PC-3 (cell line): ENCODE measurements around the gene DLL3. TPM values are rescaled to one million over a fixed set of nuclear protein-coding genes. Genes with fewer than 3 reads are reported as not detected.

Source experiments
- ATAC-seq: fragments of 200-7000 bp; cut with Tn5 transposase; 2 replicates; pipeline ENCODE4 v1.9.1; 2020; ENCODE audit warnings: mild to moderate bottlenecking, moderate library complexity
- BruUV-seq: library from RNA; stranded (reverse); fragments of 400-500 nt; replicated peaks from 2 replicates; lab custom pipeline; 2021; lab: Mats Ljungman, UMichigan
- CTCF ChIA-PET: fragments of 300-600 bp; sonication (Branson Sonifier 250); formaldehyde crosslinking; loops from one replicate; lab custom pipeline; 2022; ENCODE audit warnings: antibody characterized with exemption; lab: Charles Lee
- POLR2A ChIA-PET: fragments of 300-600 bp; sonication (Branson Sonifier 250); formaldehyde crosslinking; loops from one replicate; lab custom pipeline; 2022; ENCODE audit warnings: antibody characterized with exemption; ENCODE audit not compliant: unreplicated experiment; lab: Charles Lee
- DNase-seq: peaks from one replicate; pipeline ENCODE4 v3.0.0-alpha.2; 2015
- H2AFZ ChIP-seq: fragments of 300-600 bp; sonication (generic); 2 replicates; pipeline ENCODE4 v1.6.0; 2016; ENCODE audit warnings: antibody characterized with exemption, low read length
- H3F3A ChIP-seq: fragments of 300-600 bp; sonication (generic); one replicate; pipeline ENCODE4 v1.6.0; 2017; ENCODE audit warnings: antibody characterized with exemption, low read length, control low read depth, mild to moderate bottlenecking; ENCODE audit not compliant: unreplicated experiment
- H3K27ac ChIP-seq: fragments of 300-600 bp; sonication (generic); 2 replicates; pipeline ENCODE4 v1.5.1; 2016; ENCODE audit warnings: mild to moderate bottlenecking, low read length
- H3K27me3 ChIP-seq: fragments of 300-600 bp; sonication (generic); 2 replicates; pipeline ENCODE4 v1.6.1; 2016; ENCODE audit warnings: low read length, mixed read lengths
- H3K36me3 ChIP-seq: fragments of 300-600 bp; sonication (generic); 2 replicates; pipeline ENCODE4 v1.6.1; 2016; ENCODE audit warnings: low read depth, mixed run types, low read length, mixed read lengths
- H3K4me1 ChIP-seq: fragments of 300-600 bp; sonication (generic); 2 replicates; pipeline ENCODE4 v1.5.1; 2016; ENCODE audit warnings: low read length; ENCODE audit not compliant: insufficient read depth
- H3K4me2 ChIP-seq: fragments of 300-600 bp; sonication (generic); 2 replicates; pipeline ENCODE4 v1.6.0; 2016; ENCODE audit warnings: low read length
- H3K4me3 ChIP-seq: fragments of 300-600 bp; sonication (generic); 2 replicates; pipeline ENCODE4 v1.5.1; 2016; ENCODE audit warnings: mild to moderate bottlenecking, low read length, mixed read lengths
- H3K79me2 ChIP-seq: fragments of 300-600 bp; sonication (generic); 2 replicates; pipeline ENCODE4 v1.6.1; 2017; ENCODE audit warnings: low read length, mixed read lengths
- H3K9ac ChIP-seq: fragments of 300-600 bp; sonication (generic); 2 replicates; pipeline ENCODE4 v1.6.0; 2016; ENCODE audit warnings: mild to moderate bottlenecking, low read length
- H3K9me2 ChIP-seq: fragments of 300-600 bp; sonication (generic); replicated peaks from 2 replicates; pipeline ENCODE4 v1.6.1; 2016; ENCODE audit warnings: mixed run types, low read length, mixed read lengths
- H3K9me3 ChIP-seq: fragments of 300-600 bp; sonication (generic); 2 replicates; pipeline ENCODE4 v1.6.1; 2016; ENCODE audit warnings: low read length, mixed read lengths
- H4K20me1 ChIP-seq: fragments of 300-600 bp; sonication (generic); 2 replicates; pipeline ENCODE4 v1.6.1; 2016; ENCODE audit warnings: low read length, mixed read lengths
- EZH2 ChIP-seq: fragments of 300-600 bp; sonication (generic); IDR thresholded peaks from one replicate; pipeline ENCODE4 v1.6.1; 2017; ENCODE audit warnings: antibody characterized with exemption, mild to moderate bottlenecking, low read length; ENCODE audit not compliant: unreplicated experiment
- EZH2phosphoT487 ChIP-seq: fragments of 300-600 bp; sonication (generic); IDR thresholded peaks from 2 replicates; pipeline ENCODE4 v1.6.1; 2018; ENCODE audit warnings: mild to moderate bottlenecking, antibody characterized with exemption, low read length, borderline replicate concordance
- intact Hi-C: fragments of 100-400 bp; cut with micrococcal nuclease; formaldehyde crosslinking; loops from 2 replicates; pipeline ENCODE4 v1.9.0; 2023
- total RNA-seq: library from RNA; depleted of rRNA; stranded (reverse); fragments of >200 nt; gene quantifications from 2 replicates; pipeline ENCODE4 v1.2.3, GENCODE V29; 2014
- TF ChIP-seq, protein P1 (sequence below): fragments of 300-600 bp; sonication (generic); conservative IDR thresholded peaks from 2 replicates; pipeline ENCODE4 v1.5.1; 2017; ENCODE audit warnings: antibody characterized with exemption, low read depth, mild to moderate bottlenecking, low read length

The DLL3 gene
- total RNA-seq, 1 experiment from 2014 or later: 7.2 TPM

DNA sequence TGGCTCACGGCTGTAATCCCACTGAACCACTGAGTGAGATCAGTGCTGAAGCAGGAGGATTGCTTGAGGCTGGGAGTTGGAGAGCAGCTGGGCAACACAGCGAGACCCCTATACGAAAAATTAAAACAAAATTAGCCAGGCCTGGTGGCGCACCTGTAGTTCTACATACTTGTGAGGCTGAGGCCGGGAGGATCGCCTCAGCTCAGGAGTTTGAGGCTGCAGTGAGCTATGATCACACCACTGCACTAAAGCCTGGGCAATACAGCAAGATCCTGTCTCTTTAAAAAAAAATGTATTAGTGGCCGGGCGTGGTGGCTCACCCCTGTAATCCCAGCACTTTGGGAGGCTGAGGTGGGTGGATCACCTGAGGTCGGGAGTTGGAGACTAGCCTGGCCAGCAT is 9.9 kb downstream of the DLL3 start:
- ChIA-PET POLR2A (no interaction called here), CTCF (no interaction called here)
- DNase-seq (no peak), ATAC-seq (no peak)
- H3K79me2 ChIP-seq: 0 out of 2 replicates have a peak, but pooled peaks cover 6% of the 10 kb centered on the region
- no TSS peak for BruUV-seq
- H3K4me2 ChIP-seq: no peak overlapping the region
- TF ChIP-seq EZH2 (no peak), EZH2phosphoT487 (no peak)
- TF ChIP-seq, protein P1, sequence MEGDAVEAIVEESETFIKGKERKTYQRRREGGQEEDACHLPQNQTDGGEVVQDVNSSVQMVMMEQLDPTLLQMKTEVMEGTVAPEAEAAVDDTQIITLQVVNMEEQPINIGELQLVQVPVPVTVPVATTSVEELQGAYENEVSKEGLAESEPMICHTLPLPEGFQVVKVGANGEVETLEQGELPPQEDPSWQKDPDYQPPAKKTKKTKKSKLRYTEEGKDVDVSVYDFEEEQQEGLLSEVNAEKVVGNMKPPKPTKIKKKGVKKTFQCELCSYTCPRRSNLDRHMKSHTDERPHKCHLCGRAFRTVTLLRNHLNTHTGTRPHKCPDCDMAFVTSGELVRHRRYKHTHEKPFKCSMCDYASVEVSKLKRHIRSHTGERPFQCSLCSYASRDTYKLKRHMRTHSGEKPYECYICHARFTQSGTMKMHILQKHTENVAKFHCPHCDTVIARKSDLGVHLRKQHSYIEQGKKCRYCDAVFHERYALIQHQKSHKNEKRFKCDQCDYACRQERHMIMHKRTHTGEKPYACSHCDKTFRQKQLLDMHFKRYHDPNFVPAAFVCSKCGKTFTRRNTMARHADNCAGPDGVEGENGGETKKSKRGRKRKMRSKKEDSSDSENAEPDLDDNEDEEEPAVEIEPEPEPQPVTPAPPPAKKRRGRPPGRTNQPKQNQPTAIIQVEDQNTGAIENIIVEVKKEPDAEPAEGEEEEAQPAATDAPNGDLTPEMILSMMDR: no peak
- H3K4me3 ChIP-seq: no peak overlapping the region
- no peaks in the 10 kb centered on the region for H3K9me3 ChIP-seq
- H3K9me2 ChIP-seq: no peaks in the 10 kb centered on the region
- intact Hi-C loops: no loop called here
- no peaks in the 10 kb centered on the region for H3F3A ChIP-seq
- H3K4me1 ChIP-seq: peaks cover 9% of the 10 kb centered on the region; the same call in 1 of the 2 replicates
- no peak overlapping the region for H3K27ac ChIP-seq
- H3K27me3 ChIP-seq: no peaks in the 10 kb centered on the region
- H2AFZ ChIP-seq: no peak overlapping the region
- no peaks in the 10 kb centered on the region for H3K36me3 ChIP-seq
- H4K20me1 ChIP-seq: no peaks in the 10 kb centered on the region
- no peak overlapping the region for H3K9ac ChIP-seq

DNA sequence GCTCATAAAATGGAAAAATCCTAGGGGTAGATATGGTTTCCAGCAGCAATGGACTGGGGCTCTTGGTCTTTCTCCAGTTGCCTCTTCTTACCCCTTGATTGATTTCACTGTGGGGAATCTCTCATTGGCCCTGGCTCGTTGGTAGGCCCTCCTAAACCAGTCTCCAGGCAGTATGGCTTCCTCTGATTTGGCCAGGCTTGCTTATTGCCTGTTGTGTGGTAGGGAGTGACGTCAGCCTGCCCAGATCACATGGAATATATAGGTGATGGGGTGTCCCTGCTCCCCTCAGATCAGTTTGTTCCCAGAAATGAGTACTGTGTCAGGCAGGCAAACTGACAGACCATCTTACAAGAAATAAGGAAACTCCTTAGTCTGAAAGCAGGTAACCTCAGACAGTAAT is 10.5 kb downstream of the DLL3 start:
- ChIA-PET POLR2A (no interaction called here), CTCF (no interaction called here)
- Histone ChIP-seq H3K4me1 (peaks cover 9% of the 10 kb centered on the region; the same call in 1 of the 2 replicates), H3F3A (no peaks in the 10 kb centered on the region), H4K20me1 (no peaks in the 10 kb centered on the region), H3K4me2 (no peak overlapping the region), H3K36me3 (no peaks in the 10 kb centered on the region), H3K27ac (no peak overlapping the region), H3K79me2 (0 out of 2 replicates have a peak, but pooled peaks cover 6% of the 10 kb centered on the region), H3K9ac (no peak overlapping the region), H2AFZ (no peak overlapping the region), H3K27me3 (no peaks in the 10 kb centered on the region), H3K9me3 (no peaks in the 10 kb centered on the region), H3K9me2 (no peaks in the 10 kb centered on the region), H3K4me3 (no peak overlapping the region)
- ATAC-seq: no peak
- no TSS peak for BruUV-seq
- intact Hi-C loops: no loop called here
- DNase-seq: no peak
- TF ChIP-seq, protein P1: no peak
- TF ChIP-seq EZH2 (no peak), EZH2phosphoT487 (no peak)

DNA sequence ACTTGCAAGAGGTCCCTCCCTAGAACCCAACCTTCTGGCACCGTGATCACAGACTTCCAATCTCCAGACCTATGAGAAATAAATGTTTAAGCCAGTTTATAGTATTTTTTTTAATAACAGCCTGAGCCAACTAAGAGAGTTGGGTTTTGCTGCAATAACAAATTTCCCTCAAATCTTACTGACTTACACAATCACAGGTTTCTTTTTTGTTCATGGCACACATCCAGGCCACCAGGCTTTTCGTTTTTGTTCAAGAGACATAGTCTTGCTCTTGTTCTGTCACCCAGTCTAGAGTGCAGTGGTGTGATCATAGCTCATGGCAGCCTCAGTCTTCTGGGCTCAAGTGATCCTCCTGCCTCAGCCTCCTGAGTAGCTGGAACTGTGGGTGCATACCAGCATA is 14.2 kb downstream of the DLL3 start:
- no TSS peak for BruUV-seq
- Histone ChIP-seq H3K9me2 (no peaks in the 10 kb centered on the region), H3K4me3 (no peak overlapping the region), H3K36me3 (no peaks in the 10 kb centered on the region), H3K9ac (no peak overlapping the region), H3K4me2 (no peak overlapping the region), H3K9me3 (no peaks in the 10 kb centered on the region), H3K27ac (no peak overlapping the region), H4K20me1 (no peaks in the 10 kb centered on the region), H3K27me3 (peaks cover 5% of the 10 kb centered on the region; the same call in 1 of the 2 replicates), H3K79me2 (0 out of 2 replicates have a peak, but pooled peaks cover under 1% of the 10 kb centered on the region), H3K4me1 (peaks cover 3% of the 10 kb centered on the region; the same call in 1 of the 2 replicates), H2AFZ (no peak overlapping the region), H3F3A (no peaks in the 10 kb centered on the region)
- intact Hi-C loops: no loop called here
- ATAC-seq (no peak), DNase-seq (no peak)
- ChIA-PET POLR2A (no interaction called here), CTCF (interaction anchor here (0.5 kb wide), 1 partner anchor 15 kb away, joined by 3 read pairs; no protein-coding TSS in a partner anchor)
- TF ChIP-seq EZH2phosphoT487 (no peak), EZH2 (no peak)
- TF ChIP-seq, protein P1: no peak
